ENCODE measurements around the gene RAB8A. TPM values are rescaled to one million over a fixed set of nuclear protein-coding genes. Genes with fewer than 3 reads are reported as not detected.
A peak's percentile ranks its signal among the peaks of the same experiment; 100 is the strongest.
"Not testable (repeated sequence)": the region's sequence is repeated elsewhere in the genome, so short reads cannot be mapped to it uniquely, and the experiment has no call there.

Gene RAB8A
- total RNA-seq, 1 donor from 2014 or later = 45.2 TPM

DNA sequence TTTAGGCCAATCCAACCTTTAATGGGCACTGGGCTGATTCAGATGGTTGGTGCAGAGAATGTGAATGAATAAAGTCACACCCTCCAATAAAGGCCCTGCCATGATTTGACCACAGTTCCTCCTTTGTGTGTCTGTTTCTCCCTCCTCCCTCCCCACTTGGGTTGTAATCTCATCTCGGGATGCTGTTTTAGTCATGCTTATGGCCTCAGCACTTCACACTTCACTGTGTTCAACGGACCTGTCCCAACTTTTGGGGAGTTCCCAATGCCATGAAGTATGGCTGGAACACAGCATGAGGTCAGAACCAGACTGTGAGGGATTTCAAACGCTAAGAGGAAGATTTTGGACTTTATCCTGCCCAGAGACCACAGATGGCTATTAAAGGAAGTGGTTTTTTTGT is 5.6 kb upstream of the RAB8A start:
- FAIRE-seq (no peak), DNase-seq (ENCODE audit: low spot score in 2 of 2) (no peak)

DNA sequence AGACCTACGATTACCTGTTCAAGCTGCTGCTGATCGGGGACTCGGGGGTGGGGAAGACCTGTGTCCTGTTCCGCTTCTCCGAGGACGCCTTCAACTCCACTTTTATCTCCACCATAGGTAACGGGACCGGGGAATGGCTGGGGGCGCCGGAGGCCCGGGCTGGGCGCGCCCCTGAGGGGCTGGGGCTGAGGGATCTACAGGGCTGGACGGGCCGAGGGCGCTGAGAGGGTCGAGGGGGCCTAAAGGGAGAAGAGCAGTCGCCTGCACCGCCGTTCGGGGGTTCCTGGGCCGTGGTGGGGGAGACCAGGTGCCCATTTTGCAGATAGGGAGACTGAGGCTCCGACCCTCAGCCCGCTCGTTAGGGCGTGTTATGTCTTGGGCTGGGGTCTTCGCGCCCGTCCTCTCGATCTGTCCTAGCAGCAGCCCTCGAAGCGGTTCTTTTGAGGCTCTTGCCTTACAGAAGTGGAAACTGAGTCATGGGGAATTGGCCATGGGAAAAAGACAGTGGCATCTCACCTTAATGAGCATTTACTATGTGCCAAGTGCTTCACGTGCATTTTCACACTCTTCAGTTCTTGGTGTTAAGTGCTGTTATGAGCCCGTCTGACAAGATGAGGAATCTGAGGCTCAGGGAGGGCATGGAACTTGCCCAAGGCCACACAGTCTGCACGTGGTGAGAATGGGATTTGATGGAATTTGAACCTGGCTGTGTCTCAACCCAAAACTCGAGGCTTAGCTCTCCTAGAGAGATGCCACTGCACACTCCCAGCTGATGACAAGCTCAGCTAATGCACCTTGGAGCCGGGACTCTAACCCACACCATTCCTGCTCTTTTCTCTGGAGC is 442 bp downstream of the RAB8A start:
- FAIRE-seq = no peak
- DNase-seq (ENCODE audit: low spot score in 2 of 2) = peak in 1 of 2 donors; percentile 15

GRCh38 chr19:16112778-16113177 is 1.1 kb downstream of the RAB8A start:
- FAIRE-seq = no peak

GRCh38 chr19:16113727-16114126 is 2.0 kb downstream of the RAB8A start:
- DNase-seq (ENCODE audit: low spot score in 2 of 2) = no peak
- no peak for FAIRE-seq

More at GRCh38 chr19:16112778-16113177, 1.1 kb downstream of the RAB8A start:
- DNase-seq (ENCODE audit: low spot score in 2 of 2) = peak in 1 of 2 donors; percentile 12

DNA sequence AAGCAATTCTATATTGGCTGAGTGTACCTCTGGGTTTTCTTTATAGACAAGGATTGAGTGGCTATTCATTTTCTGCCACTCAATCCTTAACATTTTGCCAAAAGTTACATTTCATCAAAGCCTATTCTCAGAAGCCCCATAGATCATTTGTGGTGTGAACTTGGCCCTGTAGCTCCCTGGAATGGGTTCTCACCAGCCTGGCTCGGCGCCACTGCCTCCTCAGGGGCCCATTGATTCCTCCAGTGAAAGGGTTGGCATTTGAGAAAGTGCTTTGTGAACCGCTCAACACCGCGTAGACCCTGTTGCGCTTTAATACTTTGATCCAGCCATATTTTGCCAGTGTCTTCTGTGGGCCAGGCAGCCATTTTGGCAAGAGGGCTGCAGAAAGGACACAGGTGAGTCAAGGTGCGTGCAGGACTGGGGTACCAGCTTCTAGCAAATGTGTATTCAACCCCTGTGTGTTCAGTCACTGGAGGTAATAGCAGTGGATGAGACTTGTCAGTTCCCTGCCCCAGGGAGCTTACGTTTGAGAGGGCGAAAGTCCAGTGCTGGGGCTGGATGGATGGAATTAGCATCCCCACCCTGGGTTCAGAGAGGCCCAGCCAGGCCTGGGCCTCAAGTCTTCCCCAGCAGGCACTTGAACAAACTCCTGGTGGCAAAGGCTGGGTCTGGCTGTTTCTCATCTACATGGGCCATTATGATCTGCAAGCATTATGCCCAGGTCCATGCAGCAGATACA is 3.8 kb downstream of the RAB8A start:
- DNase-seq (ENCODE audit: low spot score in 2 of 2) = peak in 1 of 2 donors; percentile 30
- no peak for FAIRE-seq

DNA sequence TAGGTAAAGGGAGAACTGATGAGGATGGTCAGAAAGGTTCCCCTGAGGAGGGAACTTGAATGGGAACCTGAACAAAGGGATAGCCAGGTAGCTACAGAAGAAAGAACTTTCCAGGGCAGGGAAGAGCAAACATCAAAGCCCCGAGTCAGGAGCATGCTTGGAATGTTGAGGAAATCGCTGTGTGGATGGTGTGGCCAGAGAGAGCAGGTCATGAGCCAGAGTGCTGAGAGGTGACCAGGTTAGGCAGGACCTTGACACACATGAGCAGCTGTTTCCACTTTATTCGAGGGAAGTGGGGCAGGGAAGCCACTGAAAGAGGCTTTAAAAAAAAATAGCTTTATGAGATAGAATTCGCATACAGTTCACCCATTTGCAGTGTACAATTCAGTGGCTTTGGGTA is 4.4 kb downstream of the RAB8A start:
- no peak for DNase-seq (ENCODE audit: low spot score in 2 of 2)

DNA sequence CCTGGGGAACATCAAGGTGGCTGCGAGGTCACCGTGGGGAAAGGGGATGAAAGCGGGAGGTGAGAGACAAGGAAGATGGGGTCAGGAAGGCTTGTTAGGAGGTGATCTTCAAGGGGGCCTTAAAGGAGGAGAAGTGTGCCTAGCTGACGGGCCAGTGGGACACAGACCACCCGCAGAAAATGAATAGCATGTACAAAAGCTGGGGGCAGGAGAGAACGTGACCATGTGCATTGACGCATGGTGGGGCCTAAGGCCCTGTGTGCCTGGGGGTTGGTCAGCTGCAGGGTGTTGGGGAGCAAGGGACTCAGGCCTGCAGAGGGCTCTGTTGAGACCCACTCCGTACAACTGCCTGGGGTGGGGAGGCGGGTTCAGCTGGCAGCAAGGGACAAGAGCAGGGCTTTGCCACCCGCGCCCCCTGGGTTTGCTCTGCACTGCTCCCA is 5.9 kb downstream of the RAB8A start:
- DNase-seq (ENCODE audit: low spot score in 2 of 2) (no peak), FAIRE-seq (no peak)

More for the DNA sequence above, 4.4 kb downstream of the RAB8A start:
- FAIRE-seq = no peak

GRCh38 chr19:16118489-16119033 is 6.9 kb downstream of the RAB8A start:
- DNase-seq (ENCODE audit: low spot score in 2 of 2) (peak in 1 of 2 donors; percentile 19), FAIRE-seq (no peak)

- DNase-seq (ENCODE audit: low spot score in 2 of 2) = not testable (repeated sequence)
Observed at GRCh38 chr19:16119075-16119857, 7.6 kb downstream of the RAB8A start.

GRCh38 chr19:16121141-16121540 is 9.5 kb downstream of the RAB8A start:
- FAIRE-seq (no peak), DNase-seq (ENCODE audit: low spot score in 2 of 2) (no peak)

More at GRCh38 chr19:16119075-16119857, 7.6 kb downstream of the RAB8A start:
- not testable (repeated sequence) for FAIRE-seq

- FAIRE-seq (no peak), DNase-seq (ENCODE audit: low spot score in 2 of 2) (no peak)
Observed at GRCh38 chr19:16121967-16122366, 10.3 kb downstream of the RAB8A start.

DNA sequence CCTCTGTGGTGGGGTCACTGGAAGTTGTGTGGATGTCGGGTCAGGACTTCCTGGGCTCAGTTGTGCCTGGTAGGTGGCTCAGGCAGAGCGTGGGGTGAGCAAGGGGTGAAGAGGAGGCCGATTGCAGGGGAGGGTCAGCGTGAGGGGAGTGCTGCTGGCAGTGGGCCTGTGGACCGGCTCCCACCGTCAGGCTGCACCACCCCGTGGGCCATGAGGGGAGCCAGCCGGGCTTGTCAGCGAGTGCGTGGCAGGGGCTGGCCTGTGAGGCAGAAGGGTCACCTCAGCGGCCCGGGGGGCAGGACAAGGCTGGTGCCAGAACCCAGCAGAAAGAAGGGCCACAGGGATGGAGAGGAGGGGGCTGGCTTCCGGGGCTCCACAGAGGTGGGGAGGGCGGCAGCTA is 13.3 kb downstream of the RAB8A start:
- FAIRE-seq (no peak), DNase-seq (ENCODE audit: low spot score in 2 of 2) (no peak)

DNA sequence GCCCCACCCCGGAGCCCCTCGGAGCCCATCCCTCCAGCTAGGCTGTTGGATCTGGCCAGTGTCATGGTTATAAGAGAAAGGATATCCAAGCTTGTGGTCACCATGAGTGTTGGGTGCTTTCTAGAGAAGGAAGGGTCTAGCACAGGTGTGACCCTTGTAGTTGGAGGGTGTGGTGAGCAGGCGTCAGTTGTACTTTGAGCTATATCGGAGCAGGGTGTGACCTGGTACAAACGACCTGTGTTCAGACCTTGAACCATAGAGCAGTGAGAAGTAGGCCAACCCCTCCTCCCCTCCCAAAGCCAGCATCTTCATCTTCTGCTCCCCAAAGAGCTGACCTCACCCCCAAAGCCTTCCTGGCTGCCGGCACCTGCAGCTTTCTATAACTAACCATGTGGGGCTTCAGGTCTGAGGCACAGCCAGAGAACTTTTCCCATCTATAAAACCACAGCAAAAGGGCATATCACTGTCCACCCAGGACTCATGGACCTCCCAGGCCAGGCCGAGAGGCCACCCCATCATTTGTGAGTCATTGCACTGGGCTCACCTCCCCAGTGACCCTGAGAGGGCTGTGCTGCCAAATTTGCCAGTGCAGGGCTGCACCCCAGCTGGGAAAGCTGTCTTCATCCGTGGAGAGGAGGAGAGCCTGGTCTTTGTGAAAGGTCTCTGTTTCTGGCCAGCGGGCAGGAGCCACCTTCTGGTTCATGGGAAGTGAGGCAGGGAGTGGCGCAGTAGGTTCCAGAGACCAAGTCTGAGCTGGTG is 14.2 kb downstream of the RAB8A start:
- FAIRE-seq (no peak), DNase-seq (ENCODE audit: low spot score in 2 of 2) (no peak)

DNA sequence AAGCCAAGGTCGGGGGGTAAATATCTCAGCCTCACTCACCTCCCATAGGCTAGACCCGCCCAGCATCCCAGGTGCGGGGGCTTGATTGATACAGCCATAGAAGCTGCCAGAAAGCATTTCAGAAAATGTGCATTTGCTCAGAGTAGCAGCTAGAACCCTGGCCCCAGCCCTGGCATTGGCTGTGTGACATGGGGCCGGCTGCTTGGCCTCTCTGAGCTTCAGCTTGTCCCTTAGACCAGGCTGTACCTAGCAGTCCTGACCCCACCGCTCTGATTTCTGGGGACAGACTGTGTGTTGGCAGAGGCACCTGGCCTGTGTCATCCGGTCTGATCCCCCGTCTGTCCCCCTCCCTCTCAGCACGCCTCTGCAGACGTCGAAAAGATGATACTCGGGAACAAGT is 15.4 kb downstream of the RAB8A start:
- DNase-seq (ENCODE audit: low spot score in 2 of 2) = no peak
- no peak for FAIRE-seq

GRCh38 chr19:16127776-16128371 is 16.2 kb downstream of the RAB8A start:
- FAIRE-seq = no peak

GRCh38 chr19:16131648-16132047 is 20.0 kb downstream of the RAB8A start:
- FAIRE-seq (no peak), DNase-seq (ENCODE audit: low spot score in 2 of 2) (no peak)

More at GRCh38 chr19:16127776-16128371, 16.2 kb downstream of the RAB8A start:
- no peak for DNase-seq (ENCODE audit: low spot score in 2 of 2)

DNA sequence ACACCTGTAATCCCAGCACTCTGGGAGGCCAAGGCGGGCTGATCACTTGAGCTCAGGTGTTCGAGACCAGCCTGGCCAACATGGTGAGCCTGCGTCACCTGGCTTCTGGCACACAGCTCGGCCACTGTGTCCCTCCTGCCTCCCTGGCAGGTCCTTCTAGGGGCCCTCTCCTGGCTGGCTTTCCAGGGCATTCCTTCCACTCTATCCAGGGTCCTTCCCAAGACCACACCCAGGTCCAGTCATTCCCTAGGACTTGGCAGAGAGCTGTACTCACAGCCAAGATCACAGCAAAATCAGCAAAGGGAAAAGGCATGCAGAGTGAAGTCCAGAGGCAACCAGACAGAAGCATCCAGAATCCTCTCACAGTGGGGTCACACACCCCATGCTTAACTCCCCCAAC is 22.1 kb downstream of the RAB8A start:
- no peak for DNase-seq (ENCODE audit: low spot score in 2 of 2)
- FAIRE-seq = no peak

- FAIRE-seq = no peak
- DNase-seq (ENCODE audit: low spot score in 2 of 2) = no peak
Observed at GRCh38 chr19:16134510-16134909, 22.8 kb downstream of the RAB8A start.

DNA sequence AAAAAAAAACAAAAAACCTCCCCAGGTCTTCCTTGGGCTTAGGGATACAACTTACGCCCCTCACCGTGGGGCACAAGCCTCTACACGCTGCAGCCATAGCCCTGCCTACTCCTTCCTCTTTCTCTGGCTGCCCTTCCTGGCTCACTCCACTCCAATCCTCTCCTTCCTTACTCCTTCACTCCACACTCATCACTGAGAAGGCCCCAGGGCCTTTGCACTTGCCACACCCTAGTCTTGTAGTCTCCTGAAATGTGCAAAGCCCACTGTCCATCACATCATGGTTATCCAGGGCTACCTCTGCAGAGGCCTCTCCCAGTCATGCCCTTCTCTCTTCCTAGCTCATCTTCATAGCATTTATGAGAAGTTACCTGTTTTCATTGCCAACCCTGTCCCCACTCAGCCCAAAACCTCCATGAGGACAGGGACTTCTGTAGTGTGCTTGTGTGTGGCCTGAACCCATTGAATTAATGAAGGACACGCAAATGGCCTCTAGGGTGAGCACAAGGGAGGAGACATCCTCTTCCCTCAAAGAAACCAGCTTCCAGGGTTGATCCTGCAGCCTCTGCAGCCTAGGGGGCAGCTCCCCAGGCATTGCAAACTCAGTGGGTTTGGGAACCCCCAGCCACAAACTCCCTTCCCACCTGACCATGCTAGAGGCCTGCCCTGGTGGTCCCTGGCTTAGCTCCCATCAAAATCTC is 23.9 kb downstream of the RAB8A start:
- FAIRE-seq (no peak), DNase-seq (ENCODE audit: low spot score in 2 of 2) (no peak)
